Measurements from ENCODE around the gene SIGLEC6.
A peak's percentile ranks its signal among the peaks of the same experiment; 100 is the strongest.

The SIGLEC6 gene

GRCh38 chr19:51548213-51548651 is 16.8 kb upstream of the SIGLEC6 start:
- DNase-seq (ENCODE audit: low spot score), result no peak

GRCh38 chr19:51547397-51548212 is 16.1 kb upstream of the SIGLEC6 start:
- DNase-seq (ENCODE audit: low spot score), result no peak

DNA sequence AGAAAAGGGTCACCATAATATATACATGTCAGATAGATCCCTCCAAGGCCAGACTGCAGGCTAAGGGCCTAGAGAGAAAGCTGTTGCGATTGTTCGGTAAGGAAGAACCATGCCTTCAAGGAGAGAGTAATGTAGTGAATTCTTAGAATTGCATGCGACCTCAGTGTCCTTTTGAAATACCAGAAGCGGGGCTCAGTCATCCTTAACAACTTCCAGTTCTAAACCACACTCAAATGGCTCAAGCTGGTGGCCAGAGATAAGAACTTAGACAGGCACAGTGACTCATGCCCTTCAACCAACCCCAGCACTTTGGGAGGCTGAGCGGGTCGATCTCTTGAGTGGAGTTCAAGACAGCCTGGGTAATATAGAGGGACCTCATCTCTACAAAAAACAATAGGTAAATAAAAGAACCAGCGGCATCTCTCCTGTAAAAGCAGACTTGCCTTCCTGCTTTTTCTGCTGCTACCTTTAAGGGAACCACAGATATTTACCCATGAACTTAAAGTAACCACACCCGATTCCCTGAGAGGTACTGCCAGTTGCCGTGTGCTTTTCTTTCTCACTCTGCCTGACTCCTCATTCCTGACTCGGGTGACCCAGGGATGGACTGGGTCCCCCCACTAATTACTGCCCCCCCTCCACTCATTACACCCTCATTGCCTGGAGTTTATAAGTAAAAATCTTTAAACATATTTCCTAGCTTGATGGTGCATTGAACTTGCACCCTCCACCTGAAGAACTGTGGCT is 15.4 kb upstream of the SIGLEC6 start:
- DNase-seq (ENCODE audit: low spot score), result peak; percentile 6

DNA sequence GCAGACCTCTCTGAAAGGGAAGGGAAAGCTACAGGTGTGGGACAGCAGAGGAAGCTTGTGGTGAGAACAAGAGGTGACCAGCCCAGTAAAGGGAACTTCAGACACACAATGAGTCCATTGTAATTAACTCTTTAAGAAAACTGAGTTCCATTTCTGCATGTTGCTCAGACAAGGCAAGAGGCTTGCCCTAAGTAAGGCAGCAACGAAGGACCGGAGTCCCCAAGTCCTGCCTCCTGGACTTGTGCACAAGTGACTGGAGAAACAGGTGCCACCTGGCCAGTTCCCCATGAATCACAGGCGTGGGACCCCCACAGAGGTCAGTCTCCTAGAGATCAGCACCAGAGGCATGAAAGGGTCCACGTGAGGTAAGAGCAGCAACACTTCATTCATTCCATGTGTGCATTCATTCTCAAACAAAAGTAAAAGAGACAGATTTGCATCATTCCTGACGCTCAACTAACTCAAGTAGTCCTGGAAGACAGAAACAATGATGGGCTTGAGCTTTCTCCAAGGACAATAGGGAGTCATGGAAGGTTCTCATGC is 14.7 kb upstream of the SIGLEC6 start:
- no peak for DNase-seq (ENCODE audit: low spot score)

DNA sequence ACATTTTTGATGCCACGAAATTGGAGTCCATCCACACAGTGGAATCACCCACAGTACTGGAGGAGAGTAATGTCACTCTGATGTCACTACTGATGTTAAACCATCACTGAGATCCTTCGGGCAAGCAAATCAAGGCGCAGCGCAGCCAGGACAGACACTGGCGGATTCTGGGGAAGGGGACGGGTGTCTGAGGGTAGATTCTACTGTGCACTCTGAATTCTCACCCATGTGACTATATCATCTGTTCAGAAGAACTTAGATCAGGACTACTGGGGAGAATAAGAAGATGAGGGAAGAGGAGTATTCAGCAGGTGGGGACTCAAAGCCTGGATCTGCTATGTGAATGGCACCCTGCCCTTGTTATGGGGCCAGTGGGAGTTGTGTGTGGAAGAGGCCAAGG is 12.6 kb upstream of the SIGLEC6 start:
- no peak for DNase-seq (ENCODE audit: low spot score)

- DNase-seq (ENCODE audit: low spot score), result no peak
Observed at GRCh38 chr19:51542699-51543098, 11.2 kb upstream of the SIGLEC6 start.

DNA sequence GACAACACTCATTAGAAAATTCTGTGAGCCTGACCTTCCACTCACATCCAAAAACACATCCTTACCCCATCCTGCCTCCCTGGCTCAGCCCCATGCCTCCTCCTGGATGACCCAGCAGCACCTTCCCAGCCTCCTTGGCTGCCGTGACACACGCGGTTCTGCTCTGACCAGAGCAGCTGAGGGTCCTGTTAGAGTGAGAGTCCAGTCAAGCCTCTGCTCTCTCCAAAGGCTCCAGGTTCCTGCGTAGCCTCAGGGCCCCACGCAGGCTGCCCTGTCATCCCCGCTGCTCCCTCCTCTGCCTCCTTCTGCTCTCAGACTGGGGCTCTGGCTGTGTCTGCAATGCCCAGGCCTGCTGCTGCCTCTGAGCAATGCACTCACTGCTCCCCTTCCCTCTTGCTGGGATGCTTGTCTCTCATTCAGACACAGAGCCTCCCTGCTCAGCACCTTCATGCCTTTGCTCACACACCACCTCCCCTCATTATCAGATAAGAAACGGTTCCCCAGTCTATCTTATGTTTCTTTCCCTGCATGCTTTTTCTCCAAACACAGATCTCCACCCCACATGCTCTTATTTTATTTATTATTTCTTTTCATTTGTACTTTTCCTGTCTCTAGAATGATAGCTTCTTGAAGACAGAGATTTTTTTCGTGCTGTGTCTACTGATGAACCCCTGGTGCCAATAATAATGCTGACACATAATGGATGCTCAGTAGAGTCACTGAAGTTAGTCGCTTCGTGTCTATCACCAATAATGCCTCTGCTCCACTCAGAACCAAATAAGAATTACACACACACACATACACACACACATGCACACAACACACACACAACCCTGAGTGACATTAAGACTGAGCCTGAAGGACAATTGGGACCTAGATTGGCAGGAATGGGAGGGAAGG is 10.2 kb upstream of the SIGLEC6 start:
- DNase-seq (ENCODE audit: low spot score), result peak; percentile 5

DNA sequence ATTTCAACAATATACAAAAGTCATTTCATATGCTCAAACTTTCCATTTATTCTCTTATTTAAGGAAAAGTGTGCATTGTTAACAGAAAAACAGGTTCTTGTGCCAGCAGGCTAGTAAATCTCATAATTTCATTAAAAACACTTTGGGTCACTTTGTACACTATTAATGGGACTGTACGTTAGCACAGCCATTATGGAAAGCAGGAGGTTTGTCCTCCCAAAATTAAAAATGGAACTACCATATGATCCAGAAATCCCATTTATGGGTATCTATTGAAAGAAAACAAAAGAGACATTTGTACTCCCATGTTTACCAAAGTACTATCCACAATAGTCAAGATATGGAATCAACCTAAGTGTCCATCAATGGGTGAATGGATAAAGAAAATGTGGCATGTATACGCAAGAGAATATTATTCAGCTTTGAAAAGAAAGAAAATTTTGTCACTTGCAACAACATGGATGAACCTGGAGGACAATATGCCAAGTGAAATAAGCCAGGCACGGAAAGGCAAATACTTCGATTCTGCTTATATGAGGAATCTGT is 8.4 kb upstream of the SIGLEC6 start:
- no peak for DNase-seq (ENCODE audit: low spot score)

- no peak for DNase-seq (ENCODE audit: low spot score)
Observed at GRCh38 chr19:51535535-51535934, 4.1 kb upstream of the SIGLEC6 start.

- no peak for DNase-seq (ENCODE audit: low spot score)
Observed at GRCh38 chr19:51530616-51531015, 854 bp downstream of the SIGLEC6 start.

DNA sequence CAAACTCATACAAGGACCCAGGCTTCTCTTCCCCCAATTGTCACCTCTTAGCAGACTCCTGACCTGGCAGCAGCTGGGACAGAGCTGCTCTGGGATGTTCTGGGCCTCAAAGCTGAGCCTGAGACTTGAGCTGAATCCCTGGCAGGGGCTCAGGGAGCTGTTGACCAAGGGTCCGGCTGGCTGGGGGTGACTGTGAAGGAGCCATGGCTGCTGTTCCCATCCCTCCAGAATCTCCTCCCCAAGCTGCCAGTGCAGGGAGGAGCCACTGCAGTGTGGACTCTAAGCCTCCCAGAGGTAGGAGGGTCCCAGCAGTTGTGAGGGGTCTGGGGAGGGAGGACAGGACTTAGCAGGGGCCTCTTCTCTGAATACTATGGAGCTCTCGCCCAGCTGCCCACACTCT is 2.2 kb downstream of the SIGLEC6 start:
- DNase-seq (ENCODE audit: low spot score), result no peak

DNA sequence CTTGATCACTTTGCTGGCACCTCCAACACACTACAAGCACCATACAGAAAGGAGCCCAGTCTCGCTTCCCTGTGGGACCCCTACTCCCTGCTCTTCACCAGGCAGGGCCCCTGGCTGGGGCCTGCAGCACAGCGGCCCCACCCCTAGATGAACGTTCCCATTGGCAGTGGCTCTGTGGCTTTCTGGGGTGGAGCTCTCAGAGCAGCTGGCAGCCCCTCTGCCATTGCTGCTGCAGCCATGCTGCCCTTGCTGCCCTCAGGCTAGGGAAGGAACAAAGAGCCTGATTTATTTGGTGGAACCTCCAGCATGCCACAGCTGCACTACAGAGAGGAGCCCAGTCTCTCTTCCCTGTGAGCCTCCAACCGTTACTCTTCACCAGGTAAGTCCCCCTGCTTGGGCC is 5.8 kb downstream of the SIGLEC6 start:
- DNase-seq (ENCODE audit: low spot score), result no peak

- no peak for DNase-seq (ENCODE audit: low spot score)
Observed at GRCh38 chr19:51524666-51525264, 6.7 kb downstream of the SIGLEC6 start.

GRCh38 chr19:51521781-51522180 is 9.7 kb downstream of the SIGLEC6 start:
- DNase-seq (ENCODE audit: low spot score), result no peak

DNA sequence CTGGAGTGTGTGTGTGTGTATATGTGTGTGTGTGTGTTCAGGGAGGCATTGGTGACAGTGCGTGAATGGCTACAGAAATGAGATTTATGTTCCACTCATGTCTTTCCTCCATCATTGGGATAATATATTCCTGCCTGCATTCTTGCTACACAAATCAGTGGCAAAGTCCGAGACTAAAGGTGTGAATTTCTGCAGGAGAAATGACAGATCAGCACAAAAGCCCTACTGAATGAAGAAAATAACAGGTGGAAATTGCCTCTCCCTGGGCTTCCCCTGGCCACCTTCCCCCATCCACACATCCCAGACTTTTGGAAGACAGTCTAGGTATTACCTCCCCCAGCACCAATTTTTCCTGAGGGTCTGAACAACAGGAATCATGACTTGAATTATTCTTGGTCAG is 10.1 kb downstream of the SIGLEC6 start:
- DNase-seq (ENCODE audit: low spot score), result no peak

DNA sequence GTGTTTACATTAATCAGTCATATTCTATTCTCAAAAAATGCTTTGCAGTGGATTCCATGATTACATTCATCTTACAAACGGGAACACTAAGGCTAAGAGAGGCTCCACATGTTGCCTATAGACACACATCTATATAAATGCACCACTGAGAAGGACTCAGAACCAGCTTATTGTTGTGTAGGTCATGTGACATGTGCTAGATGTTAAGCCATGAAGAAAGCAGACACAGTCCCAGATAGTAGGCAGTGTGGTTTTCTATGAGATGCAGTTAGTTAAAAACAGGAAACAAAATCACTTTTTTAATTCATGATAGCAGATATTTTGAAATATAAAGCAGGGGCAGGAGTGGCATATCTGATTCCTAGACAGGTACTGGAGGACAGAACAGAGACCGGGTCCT is 10.7 kb downstream of the SIGLEC6 start:
- DNase-seq (ENCODE audit: low spot score), result no peak

- peak; percentile 71 for DNase-seq (ENCODE audit: low spot score)
Observed at GRCh38 chr19:51514866-51515481, 16.5 kb downstream of the SIGLEC6 start.

GRCh38 chr19:51513968-51514367 is 17.5 kb downstream of the SIGLEC6 start:
- no peak for DNase-seq (ENCODE audit: low spot score)

DNA sequence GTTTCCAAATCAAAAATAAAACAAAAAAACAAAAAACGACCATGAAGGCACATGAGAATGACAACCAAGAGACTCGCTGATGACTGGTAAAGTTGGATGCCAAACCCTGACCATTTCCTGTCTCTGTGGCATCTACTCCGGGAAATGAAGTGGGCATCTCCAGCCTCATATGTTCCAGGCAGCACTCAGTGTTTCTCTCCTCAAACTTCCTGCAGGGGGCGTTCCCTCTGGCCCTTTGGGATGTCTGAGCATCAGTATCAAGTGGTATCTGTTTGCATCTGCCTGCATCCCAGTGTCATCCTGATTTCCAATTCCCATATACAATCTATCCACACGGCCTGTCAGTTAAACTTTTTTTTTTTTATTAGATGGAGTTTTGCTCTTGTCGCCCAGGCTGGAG is 20.1 kb downstream of the SIGLEC6 start:
- no peak for DNase-seq (ENCODE audit: low spot score)

- no peak for DNase-seq (ENCODE audit: low spot score)
Observed at GRCh38 chr19:51509823-51510660, 21.4 kb downstream of the SIGLEC6 start.

Measured in AG20443 (cell line).